Hypothalamus (tissue), 51 donors: ENCODE data around the gene DKKL1.

Experiments used
- DNase-seq, 51 donors: peaks; one replicate each; lab custom pipeline; 2025; lab: John Stamatoyannopoulos, UW

Gene DKKL1

GRCh38 chr19:49391581-49392399, 28.1 kb downstream of the DKKL1 start:
- peak in 38 of 51 donors; percentile 1 to 67 (median 29) for DNase-seq

- no peak for DNase-seq
Observed at GRCh38 chr19:49393881-49394280, 30.2 kb downstream of the DKKL1 start.

- no peak for DNase-seq
Observed at GRCh38 chr19:49395581-49396407, 32.1 kb downstream of the DKKL1 start.

- DNase-seq, result no peak
Observed at GRCh38 chr19:49396738-49397505, 33.2 kb downstream of the DKKL1 start.

- no peak for DNase-seq
Observed at GRCh38 chr19:49398001-49398615, 34.4 kb downstream of the DKKL1 start.

- DNase-seq, result no peak
Observed at GRCh38 chr19:49398931-49399330, 35.3 kb downstream of the DKKL1 start.

- no peak for DNase-seq
Observed at GRCh38 chr19:49400029-49400428, 36.4 kb downstream of the DKKL1 start.

- DNase-seq, result no peak
Observed at GRCh38 chr19:49403404-49404187, 39.9 kb downstream of the DKKL1 start.

- no peak for DNase-seq
Observed at GRCh38 chr19:49407079-49407478, 43.4 kb downstream of the DKKL1 start.

GRCh38 chr19:49407482-49408015, 43.9 kb downstream of the DKKL1 start:
- DNase-seq, result no peak

GRCh38 chr19:49408816-49409440, 45.3 kb downstream of the DKKL1 start:
- no peak for DNase-seq

- DNase-seq, result no peak
Observed at GRCh38 chr19:49409441-49410029, 45.9 kb downstream of the DKKL1 start.

- no peak for DNase-seq
Observed at GRCh38 chr19:49411681-49412326, 48.1 kb downstream of the DKKL1 start.

- DNase-seq, result no peak
Observed at GRCh38 chr19:49413348-49413747, 49.7 kb downstream of the DKKL1 start.

GRCh38 chr19:49414256-49414655, 50.6 kb downstream of the DKKL1 start:
- no peak for DNase-seq

GRCh38 chr19:49415102-49415809, 51.6 kb downstream of the DKKL1 start:
- no peak for DNase-seq

GRCh38 chr19:49415810-49416200, 52.1 kb downstream of the DKKL1 start:
- no peak for DNase-seq

GRCh38 chr19:49417088-49417487, 53.4 kb downstream of the DKKL1 start:
- no peak for DNase-seq
